Endothelial cell of umbilical vein (primary cell): ENCODE data around the gene FBP2. TPM values are rescaled to one million over a fixed set of nuclear protein-coding genes. Genes with fewer than 3 reads are reported as not detected.

Source experiments
- BruUV-seq: library from RNA; stranded (reverse); fragments of 400-500 nt; replicated peaks from 2 replicates; lab custom pipeline; 2021; lab: Mats Ljungman, UMichigan
- CTCF ChIA-PET: fragments of 300-600, 350-600 bp; sonication (Branson Sonifier 250); formaldehyde crosslinking; loops from one replicate; lab custom pipeline; 2021; ENCODE audit warnings: antibody characterized with exemption, inconsistent platforms; lab: Charles Lee
- POLR2A ChIA-PET: fragments of 300-600, 350-600 bp; sonication (Branson Sonifier 250); formaldehyde crosslinking; loops from one replicate; lab custom pipeline; 2021; ENCODE audit warnings: antibody characterized with exemption, inconsistent platforms; lab: Charles Lee
- DNase-seq: peaks from one replicate; pipeline ENCODE4 v3.0.0-alpha.2; 2011; ENCODE audit warnings: low read depth, low spot score
- FAIRE-seq: peaks from 2 replicates; lab custom pipeline; 2011; peaks lifted over from hg19 to GRCh38; lab: Jason Lieb, UNC
- H2AFZ ChIP-seq: 2 replicates; pipeline ENCODE4 v1.6.0; 2012; ENCODE audit warnings: low read depth, low read length, control low read depth, inconsistent platforms
- H3K27ac ChIP-seq: 2 replicates; pipeline ENCODE4 v1.5.1; 2011; ENCODE audit warnings: low read depth, mild to moderate bottlenecking, control low read depth, low read length, moderate library complexity; ENCODE audit not compliant: insufficient read depth
- H3K27me3 ChIP-seq, 2 experiments: 2 replicates each; pipeline versions ENCODE4 v1.6.0 to v1.6.1; 2011; ENCODE audit warnings: low read length in 2 of 2, mixed read lengths in 1 of 2; ENCODE audit not compliant: control insufficient read depth in 2 of 2, insufficient read depth in 2 of 2
- H3K36me3 ChIP-seq, 2 experiments: 2 replicates in 1 of 2; 3 replicates in 1 of 2; pipeline ENCODE4 v1.5.1; 2011; ENCODE audit warnings: low read length in 2 of 2, mild to moderate bottlenecking in 1 of 2, moderate library complexity in 1 of 2; ENCODE audit not compliant: control insufficient read depth in 2 of 2, insufficient read depth in 2 of 2; ENCODE audit errors: extremely low read depth in 1 of 2
- H3K4me1 ChIP-seq: 3 replicates; pipeline ENCODE4 v1.5.1; 2011; ENCODE audit warnings: mild to moderate bottlenecking, low read length; ENCODE audit not compliant: control insufficient read depth, insufficient read depth; ENCODE audit errors: extremely low read depth
- H3K4me2 ChIP-seq: 2 replicates; pipeline ENCODE4 v1.6.1; 2011; ENCODE audit warnings: low read length, control low read depth, mixed read lengths; ENCODE audit not compliant: insufficient read depth
- H3K4me3 ChIP-seq, 3 experiments: fragments of 200-600 bp in 1 of 3; sonication (generic), shearing (Covaris generic) in 1 of 3; replicated peaks in 1 of 3; 2 replicates each; pipeline ENCODE4 v1.5.1; 2011 to 2016; ENCODE audit warnings: control low read depth in 3 of 3, low read length in 3 of 3, mild to moderate bottlenecking in 2 of 3, inconsistent platforms in 1 of 3, low read depth in 1 of 3, moderate library complexity in 1 of 3; ENCODE audit not compliant: insufficient read depth in 1 of 3
- H3K79me2 ChIP-seq: 2 replicates; pipeline ENCODE4 v1.6.0; 2012; ENCODE audit warnings: low read length, inconsistent platforms; ENCODE audit not compliant: control insufficient read depth, insufficient read depth
- H3K9ac ChIP-seq: replicated peaks from 2 replicates; pipeline ENCODE3; 2011; ENCODE audit warnings: low read length, control low read depth; ENCODE audit not compliant: insufficient read depth; ENCODE audit errors: extremely low read depth
- H3K9me1 ChIP-seq: replicated peaks from 3 replicates; pipeline ENCODE4 v1.6.0; 2011; ENCODE audit warnings: mild to moderate bottlenecking, low read length; ENCODE audit not compliant: control insufficient read depth, insufficient read depth; ENCODE audit errors: extremely low read depth
- H3K9me3 ChIP-seq: replicated peaks from 2 replicates; pipeline ENCODE4 v1.5.1; 2012; ENCODE audit warnings: low read length, inconsistent platforms; ENCODE audit not compliant: control insufficient read depth, insufficient read depth
- H4K20me1 ChIP-seq: replicated peaks from 2 replicates; pipeline ENCODE3; 2011; ENCODE audit warnings: mild to moderate bottlenecking, low read length; ENCODE audit not compliant: control insufficient read depth, insufficient read depth; ENCODE audit errors: extremely low read depth
- CTCF ChIP-seq, 2 donors: IDR thresholded peaks; 1 replicate in 1 of 2; 2 replicates in 1 of 2; pipeline ENCODE4 v1.5.1; 2011; ENCODE audit warnings: low read length in 2 of 2, mild to moderate bottlenecking in 2 of 2, moderate library complexity in 2 of 2, control low read depth in 1 of 2, inconsistent platforms in 1 of 2, low read depth in 1 of 2; ENCODE audit not compliant: insufficient read depth in 1 of 2; ENCODE audit errors: extremely low read depth in 1 of 2
- EZH2 ChIP-seq: IDR thresholded peaks from 2 replicates; pipeline ENCODE4 v1.6.1; 2012; ENCODE audit warnings: borderline replicate concordance, low read depth, mild to moderate bottlenecking, moderate library complexity, low read length, inconsistent platforms; ENCODE audit not compliant: severe bottlenecking
- FOS ChIP-seq: IDR thresholded peaks from 2 replicates; pipeline ENCODE4 v1.6.1; 2011; ENCODE audit warnings: mild to moderate bottlenecking, low read length, moderate library complexity, borderline replicate concordance; ENCODE audit not compliant: insufficient read depth
- GATA2 ChIP-seq: IDR thresholded peaks from 2 replicates; pipeline ENCODE4 v1.7.0; 2011; ENCODE audit warnings: low read depth, mild to moderate bottlenecking, moderate library complexity, mixed read lengths, low read length; ENCODE audit not compliant: insufficient read length, insufficient read depth
- JUN ChIP-seq: IDR thresholded peaks from 2 replicates; pipeline ENCODE4 v1.6.1; 2011; ENCODE audit warnings: borderline replicate concordance, low read depth; ENCODE audit not compliant: insufficient read length, insufficient read depth
- MAX ChIP-seq: IDR thresholded peaks from 2 replicates; pipeline ENCODE4 v1.6.1; 2011; ENCODE audit not compliant: insufficient read depth, insufficient read length
- MYC ChIP-seq: IDR thresholded peaks from one replicate; pipeline ENCODE4 v1.6.1; 2011; ENCODE audit warnings: mild to moderate bottlenecking, low read depth, low read length
- POLR2A ChIP-seq: IDR thresholded peaks from 2 replicates; pipeline ENCODE4 v1.6.1; 2012; ENCODE audit warnings: low read depth, mild to moderate bottlenecking, control low read depth, low read length
- POLR2AphosphoS5 ChIP-seq: IDR thresholded peaks from 2 replicates; pipeline ENCODE4 v1.6.1; 2012; ENCODE audit warnings: low read depth, mild to moderate bottlenecking, control low read depth, low read length, moderate library complexity; ENCODE audit not compliant: insufficient read depth
- dilution Hi-C: fragments of 300-500 bp; cut with MboI; formaldehyde crosslinking; loops from one replicate; pipeline ENCODE4 v1.15.0; 2019; ENCODE audit warnings: low sequenced_read_pairs; ENCODE audit not compliant: extremely low pct_ligation_motif_present
- intact Hi-C: fragments of 100-400 bp; cut with micrococcal nuclease; formaldehyde crosslinking; loops from one replicate; pipeline ENCODE4 v1.10.0; 2022
- polyA plus RNA-seq, 4 experiments: library from polyadenylated mRNA; depleted of rRNA in 3 of 4; stranded (reverse) in 3 of 4; unstranded in 1 of 4; fragments of >200 nt; gene quantifications; 2 replicates each; pipeline versions ENCODE4 v1.2.1 to v1.2.3, GENCODE V29; 2011 to 2012; ENCODE audit warnings: missing spikeins in 1 of 4
- total RNA-seq: library from RNA; stranded (reverse); gene quantifications from 2 replicates; pipeline ENCODE4 v1.2.3, GENCODE V29; 2021

The FBP2 gene
- total and polyA plus RNA-seq, 2 donors (not counting 3 experiments of a cell fraction or from before 2014, with no cell fraction given): not detected

GRCh38 chr9:94631599-94631998, 38.0 kb upstream of the FBP2 start:
- Histone ChIP-seq H3K27ac (no peak overlapping the region), H3K9ac (no peak overlapping the region), H4K20me1 (no peaks in the 10 kb centered on the region), H2AFZ (no peak overlapping the region), H3K36me3 (no peaks in the 10 kb centered on the region), H3K4me2 (no peak overlapping the region), H3K9me3 (no peaks in the 10 kb centered on the region), H3K9me1 (no peaks in the 10 kb centered on the region), H3K4me1 (no peaks in the 10 kb centered on the region), H3K4me3 (no peak overlapping the region), H3K27me3 (peaks cover 5 to 9% of the 10 kb centered on the region in 2 experiments), H3K79me2 (no peaks in the 10 kb centered on the region)
- BruUV-seq: no TSS peak
- dilution Hi-C loops (no loop called here), intact Hi-C loops (no loop called here)
- DNase-seq: no peak
- no peak for TF ChIP-seq JUN
- ChIA-PET POLR2A (no interaction called here), CTCF (interaction anchor here (1.2 to 1.5 kb wide), 2 partner anchors 9 to 14 kb away, joined by 3 to 4 read pairs; no protein-coding TSS in a partner anchor)
- no peak for FAIRE-seq

- Histone ChIP-seq H3K27me3 (peaks cover 5 to 9% of the 10 kb centered on the region in 2 experiments), H3K27ac (no peak overlapping the region), H2AFZ (no peak overlapping the region), H3K79me2 (no peaks in the 10 kb centered on the region), H3K4me2 (no peak overlapping the region), H3K9me3 (no peaks in the 10 kb centered on the region), H4K20me1 (no peaks in the 10 kb centered on the region), H3K4me3 (no peak overlapping the region), H3K9me1 (no peaks in the 10 kb centered on the region), H3K9ac (no peak overlapping the region), H3K4me1 (no peaks in the 10 kb centered on the region), H3K36me3 (no peaks in the 10 kb centered on the region)
- TF ChIP-seq GATA2 (no peak), POLR2A (no peak), FOS (no peak), POLR2AphosphoS5 (no peak), MYC (no peak), MAX (no peak), EZH2 (no peak), CTCF (IDR thresholded peaks at IDR 0.05; ENCODE audit: extremely low read depth in 1 of 2, insufficient read depth in 1 of 2, low read depth in 1 of 2, low read length in 2 of 2) (no peak), JUN (no peak)
- FAIRE-seq: no peak
- ChIA-PET CTCF (interaction anchor here (1.5 kb wide), 1 partner anchor 15 kb away, joined by 4 read pairs; no protein-coding TSS in a partner anchor), POLR2A (no interaction called here)
- dilution Hi-C loops: no loop called here
- no TSS peak for BruUV-seq
- intact Hi-C loops: no loop called here
- DNase-seq: no peak
Observed at GRCh38 chr9:94630833-94631232, 37.2 kb upstream of the FBP2 start.
